GF-D8 (cell line): ENCODE measurements around the gene GALNT3.

Experiments
- DNase-seq: peaks from one replicate; lab custom pipeline; 2025; lab: John Stamatoyannopoulos, UW

Gene GALNT3

DNA sequence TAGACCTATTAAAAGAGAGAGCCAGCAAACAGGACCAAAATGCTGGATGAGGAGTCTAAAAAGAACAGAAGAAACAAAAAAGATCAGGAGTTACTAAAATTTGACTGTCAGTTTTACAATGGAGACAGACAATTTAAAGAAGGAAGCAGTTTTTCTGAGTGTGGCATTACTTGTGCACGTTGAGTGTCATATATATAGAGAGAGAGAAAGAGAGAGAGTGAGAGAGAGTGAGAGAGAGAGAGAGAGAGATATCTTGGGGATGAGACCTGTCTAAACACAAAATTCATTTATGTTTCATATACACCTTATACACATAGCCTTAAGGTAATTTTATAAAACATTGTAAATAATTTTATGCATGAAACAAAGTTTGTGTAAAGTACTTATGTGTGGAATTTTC is 2.1 kb upstream of the GALNT3 start:
- peak; percentile 26 for DNase-seq

DNA sequence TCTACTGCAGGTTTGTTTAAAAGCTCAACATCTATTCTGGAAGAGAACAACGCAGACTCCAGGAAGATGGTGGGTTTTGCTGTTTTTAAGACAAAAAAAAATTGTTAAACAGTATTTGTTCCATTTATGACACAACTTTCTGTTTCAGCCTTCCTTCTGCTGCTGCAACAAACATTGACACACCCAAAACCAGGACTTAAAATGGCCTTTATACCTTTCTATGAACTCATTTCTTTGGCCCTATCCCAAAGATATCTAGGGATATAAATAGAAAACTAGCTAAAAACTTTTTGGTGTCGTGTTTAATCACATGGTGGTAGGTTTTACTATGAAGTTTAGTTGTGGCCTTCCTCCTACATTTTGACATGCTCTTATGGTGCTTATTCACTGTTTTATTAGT is 964 bp upstream of the GALNT3 start:
- peak; percentile 49 for DNase-seq

DNA sequence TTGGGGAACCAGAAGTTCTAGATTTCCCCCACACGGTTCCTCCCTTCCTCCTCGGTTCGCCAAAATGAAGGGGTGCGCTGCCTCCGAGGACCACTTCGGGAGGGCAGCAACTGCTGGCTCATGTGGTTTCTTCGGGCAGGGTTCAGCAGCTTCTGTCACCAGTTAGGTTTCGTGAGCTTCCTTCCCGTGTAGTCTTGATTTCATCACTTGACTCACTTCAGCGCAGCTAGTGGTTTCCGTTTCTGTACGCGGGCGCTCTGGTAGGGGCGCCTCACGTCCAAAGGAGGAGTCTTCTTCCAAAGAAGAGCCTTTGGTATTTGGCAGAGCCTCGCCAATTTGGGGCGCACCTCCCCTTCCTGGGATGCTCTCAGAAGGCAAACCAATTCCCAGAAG is 485 bp upstream of the GALNT3 start:
- peak; percentile 98 for DNase-seq

DNA sequence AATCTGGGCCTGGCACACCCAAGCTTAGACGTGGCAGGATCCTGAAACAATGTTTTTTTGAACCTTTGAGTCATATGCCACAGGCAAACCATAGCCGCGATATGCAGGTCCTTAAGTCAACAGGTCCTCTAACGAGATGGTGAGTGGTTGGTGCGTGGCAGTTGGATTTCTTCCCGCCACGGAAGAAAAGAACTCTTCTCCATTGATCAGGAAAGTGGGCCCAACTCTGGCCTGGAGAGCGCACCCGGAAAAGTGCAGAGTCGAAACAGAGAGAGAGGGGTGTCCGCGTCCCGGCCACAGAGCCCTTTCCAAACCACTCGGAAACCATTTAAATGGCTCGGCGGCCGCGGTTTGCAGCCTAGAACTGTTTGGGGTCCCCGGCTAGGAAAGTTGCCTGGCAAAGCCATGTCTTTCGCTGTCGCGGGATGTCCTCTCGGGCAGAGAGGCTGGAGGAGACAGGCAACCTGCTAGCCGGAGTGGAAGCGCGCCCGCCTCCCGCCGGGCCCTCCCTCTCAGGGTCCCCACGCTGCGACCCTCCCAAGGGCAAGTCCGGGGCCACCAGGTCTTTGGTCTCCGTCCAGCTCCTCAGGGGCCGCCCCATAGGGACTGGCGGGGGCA is 777 bp downstream of the GALNT3 start:
- no peak for DNase-seq

DNA sequence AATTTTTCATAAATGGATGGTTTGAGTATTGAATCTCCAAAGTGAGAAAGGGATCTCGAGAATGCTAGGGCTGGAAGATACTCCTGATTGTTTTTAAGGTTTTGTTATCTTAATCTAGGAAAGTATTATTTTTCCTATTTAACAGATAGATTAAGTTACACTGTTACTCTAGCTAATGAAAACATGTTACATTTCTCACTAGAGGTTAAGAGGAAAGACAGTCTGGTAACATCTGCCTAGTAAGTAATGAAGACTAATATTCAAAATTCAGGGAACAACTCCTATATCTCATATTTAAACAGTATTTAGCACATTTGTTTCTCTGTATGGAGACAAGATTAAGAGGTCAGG is 2.0 kb downstream of the GALNT3 start:
- no peak for DNase-seq

DNA sequence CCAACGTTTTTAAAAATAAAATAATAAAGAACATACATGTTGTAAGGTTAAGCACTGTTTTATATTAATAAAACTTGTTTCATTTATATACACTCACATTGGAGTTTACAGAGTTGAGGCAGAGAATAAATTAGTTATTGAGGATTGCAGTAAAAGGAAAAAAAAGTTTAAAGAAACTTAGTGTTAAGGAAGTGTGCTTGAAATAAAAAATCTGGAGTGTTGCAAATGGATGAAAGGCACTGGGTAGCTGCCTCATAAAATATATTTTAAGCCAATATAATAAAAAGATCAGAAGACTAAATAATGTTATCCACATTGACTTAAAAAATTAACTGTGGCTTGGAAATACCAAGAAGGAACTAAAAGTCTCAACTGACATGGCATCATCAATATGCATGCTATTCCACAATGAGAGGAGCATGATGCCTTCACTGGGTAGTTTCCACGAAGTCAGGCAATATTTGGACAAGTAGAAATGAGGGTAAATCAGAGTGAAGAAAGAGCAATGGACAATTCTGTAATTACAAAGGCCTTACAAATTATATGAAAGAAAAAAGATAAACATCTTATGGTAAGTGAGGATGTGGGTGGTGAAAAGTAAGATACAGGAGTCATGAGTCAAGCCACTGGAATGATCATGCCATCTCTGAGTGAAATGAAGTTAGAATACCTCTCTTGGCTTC is 2.5 kb downstream of the GALNT3 start:
- peak; percentile 17 for DNase-seq

DNA sequence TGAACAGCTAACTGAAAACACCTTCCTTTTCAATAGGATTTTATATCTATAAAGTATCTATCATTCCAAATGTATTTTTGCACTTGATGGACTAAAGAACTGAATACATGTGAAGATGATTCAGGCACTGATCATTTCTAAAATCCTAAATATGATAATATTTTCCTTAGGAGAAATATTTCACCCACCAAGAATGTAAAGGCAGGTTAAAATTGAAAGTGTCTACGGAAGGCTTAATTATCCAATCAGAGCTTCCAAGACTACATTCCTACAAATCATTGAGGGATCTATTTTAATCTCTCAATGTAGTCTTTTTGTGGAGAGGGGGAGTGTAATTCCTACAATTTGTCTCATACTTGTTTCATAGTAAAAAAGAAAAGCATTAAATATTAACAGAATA is 3.6 kb downstream of the GALNT3 start:
- DNase-seq, result no peak

DNA sequence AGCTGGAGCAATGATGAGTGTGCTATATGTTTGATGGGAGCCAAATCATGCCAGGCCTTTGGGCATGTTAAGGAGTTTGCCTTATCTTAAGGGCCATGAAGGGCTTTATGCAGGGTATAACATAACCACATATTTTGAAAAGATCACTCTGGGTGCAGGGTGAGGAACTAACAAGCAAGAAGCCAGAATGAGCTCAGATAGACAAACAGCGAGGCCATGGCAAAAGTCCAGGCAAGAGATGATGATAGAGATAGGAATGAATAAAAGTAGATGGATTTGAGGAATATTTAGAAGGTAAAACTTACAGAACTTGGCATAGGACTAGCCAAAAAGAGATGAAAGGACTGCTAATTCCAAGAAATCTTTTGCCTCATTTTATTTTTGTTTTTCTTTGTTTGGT is 6.7 kb downstream of the GALNT3 start:
- no peak for DNase-seq

DNA sequence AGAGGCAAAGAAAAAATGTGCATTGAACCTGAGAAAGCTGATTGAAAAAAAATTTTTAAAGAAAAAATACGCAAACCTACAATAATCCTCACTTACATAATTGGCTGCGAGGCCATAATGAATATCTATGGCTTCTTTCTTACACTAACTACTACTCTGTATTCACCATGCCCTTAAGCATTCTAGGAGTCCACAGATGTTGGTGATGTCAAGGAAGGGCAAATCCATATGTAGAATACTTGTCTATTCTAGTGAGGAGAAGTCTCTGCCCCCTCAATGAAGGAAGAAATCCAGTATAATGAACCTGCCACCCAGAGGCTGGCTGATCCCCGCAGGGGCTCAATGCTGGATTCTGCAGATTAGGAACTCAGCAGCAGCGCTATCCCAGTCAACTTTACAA is 14.3 kb downstream of the GALNT3 start:
- DNase-seq, result no peak

DNA sequence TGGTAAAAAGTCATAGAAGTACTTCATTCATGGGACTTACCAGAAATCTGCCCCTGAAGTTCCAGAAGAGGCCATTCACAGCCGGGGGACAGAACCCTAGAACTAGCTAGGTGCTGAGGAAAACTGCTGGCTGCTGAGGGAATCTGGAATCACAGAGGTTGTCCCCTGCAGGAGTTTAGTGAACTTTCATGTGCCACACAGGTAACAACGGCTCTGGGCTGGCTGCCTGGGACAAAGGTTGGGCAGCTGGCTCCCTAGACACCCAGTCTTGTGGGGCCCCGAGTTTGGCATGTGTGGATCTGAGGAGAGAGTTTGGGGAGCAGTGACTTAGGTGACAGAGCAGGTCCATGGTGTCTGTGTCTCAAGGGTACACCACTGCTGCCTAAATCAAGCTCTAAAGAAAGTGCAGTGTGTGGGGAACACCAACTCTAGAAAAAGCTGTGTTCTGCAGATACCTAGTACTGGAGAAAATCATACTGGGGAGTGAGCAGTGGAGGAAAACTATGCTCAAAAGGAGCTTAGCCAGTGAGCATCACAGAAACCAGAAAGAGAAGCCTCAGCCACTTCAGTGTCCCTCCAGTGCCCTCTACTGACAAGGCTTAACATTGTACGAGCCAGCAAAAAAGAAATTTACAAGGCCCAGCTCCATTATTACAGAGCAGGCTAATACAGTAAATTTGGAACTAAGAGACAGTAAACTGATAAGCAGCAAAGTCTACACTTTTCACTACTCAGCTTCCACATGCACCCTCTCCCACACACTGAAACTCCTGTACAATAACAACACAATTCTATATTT is 15.2 kb downstream of the GALNT3 start:
- peak; percentile 5 for DNase-seq

DNA sequence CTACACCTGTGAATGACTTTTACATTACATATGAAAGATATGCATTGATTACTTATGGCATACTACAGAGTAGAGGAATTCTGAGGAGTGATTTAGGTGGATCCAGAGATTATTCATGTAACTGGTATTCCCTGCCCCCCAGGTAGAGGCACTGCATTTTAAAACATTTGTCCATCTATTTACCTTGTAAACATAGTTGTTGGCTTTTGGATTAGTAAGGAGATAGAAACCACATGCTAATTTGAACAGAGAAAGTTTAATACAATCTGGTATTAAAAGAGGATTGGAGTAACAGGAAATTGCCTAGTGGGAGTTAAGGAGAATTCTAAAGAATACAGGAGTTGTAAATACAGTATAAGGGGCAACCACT is 15.9 kb downstream of the GALNT3 start:
- DNase-seq, result no peak

DNA sequence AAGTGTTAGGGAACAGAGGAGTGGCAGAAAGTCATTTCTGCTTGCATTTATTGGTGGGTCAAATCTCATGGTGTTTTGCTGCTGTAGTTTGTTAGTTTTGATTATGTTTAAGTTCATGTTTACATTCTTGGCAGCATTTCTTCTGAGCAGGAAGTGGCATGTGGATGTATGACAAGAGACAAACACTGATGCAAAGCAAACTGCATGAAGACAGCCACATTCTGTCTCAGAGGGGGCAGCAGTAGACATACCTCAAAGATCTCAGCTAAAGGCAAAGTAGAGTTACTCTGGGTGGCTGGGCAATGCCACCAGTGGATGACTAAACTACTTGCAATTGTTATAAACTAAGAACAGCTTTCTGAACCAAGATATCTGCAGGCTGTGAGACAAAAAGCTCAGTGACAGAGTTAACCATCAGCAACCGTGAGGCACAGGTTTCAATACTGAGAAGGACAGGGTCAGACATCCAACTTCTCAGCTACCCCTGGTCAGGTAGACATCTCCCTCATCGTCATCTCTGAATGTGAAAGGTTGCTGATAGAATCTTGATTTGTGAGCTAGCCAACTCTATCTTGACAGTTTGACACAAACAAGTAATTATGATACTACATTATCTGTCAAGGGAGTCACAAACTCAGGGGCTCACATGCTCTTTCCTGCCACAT is 16.4 kb downstream of the GALNT3 start:
- no peak for DNase-seq

DNA sequence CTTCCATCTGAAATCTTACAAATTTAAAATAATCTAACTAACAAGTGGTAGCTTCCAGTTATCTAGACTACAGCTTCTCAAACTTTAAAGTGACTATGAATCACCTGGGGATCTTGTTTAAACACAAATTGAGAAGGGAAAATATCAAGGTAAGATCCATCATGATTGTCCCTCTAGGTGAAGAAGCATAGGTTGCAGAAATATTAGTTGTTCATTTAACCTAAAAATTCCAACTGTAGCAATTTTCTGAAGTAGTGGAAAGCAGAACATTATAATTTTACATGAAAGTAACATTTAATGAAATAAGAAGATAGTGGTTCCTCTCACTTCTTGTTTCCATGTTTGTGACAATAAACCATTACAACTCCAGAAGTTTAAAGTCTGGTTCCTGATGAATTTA is 17.3 kb downstream of the GALNT3 start:
- no peak for DNase-seq

DNA sequence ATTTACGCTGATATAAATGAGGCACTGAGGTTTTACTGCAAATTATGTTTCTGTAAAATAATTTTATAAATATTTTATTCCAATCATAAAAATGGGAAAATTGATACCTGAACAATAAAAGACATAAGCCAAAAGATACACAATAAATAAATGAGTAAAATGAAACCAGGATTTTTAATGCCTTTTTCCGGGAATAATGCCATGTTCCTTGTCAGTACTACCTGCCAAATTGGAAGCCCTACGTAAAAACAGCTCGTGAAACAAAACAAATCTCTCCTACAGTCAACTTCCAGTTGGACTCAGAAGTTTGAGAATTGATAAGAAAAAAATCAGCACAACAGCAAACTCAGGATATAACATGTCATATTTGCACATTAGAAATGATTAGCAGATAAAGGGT is 18.0 kb downstream of the GALNT3 start:
- DNase-seq, result no peak

DNA sequence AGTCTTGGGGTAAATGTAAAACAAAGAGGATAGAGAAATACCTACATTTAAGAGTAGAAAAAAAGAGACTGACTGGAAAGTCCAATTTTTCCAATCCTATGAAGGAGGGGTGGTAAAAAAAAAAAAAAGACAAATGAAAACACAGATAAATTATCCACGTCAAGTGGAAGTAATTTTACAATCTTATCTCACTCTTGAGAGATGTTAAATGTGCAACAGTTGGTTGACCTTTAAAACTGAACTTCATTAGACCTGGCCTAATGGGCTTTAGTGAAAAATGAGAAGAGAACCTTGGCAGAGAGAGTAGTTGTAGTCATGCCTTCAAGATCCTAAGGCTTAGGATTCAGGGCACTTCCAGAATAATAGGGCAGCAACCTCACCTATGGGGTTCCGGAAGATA is 20.4 kb downstream of the GALNT3 start:
- no peak for DNase-seq

DNA sequence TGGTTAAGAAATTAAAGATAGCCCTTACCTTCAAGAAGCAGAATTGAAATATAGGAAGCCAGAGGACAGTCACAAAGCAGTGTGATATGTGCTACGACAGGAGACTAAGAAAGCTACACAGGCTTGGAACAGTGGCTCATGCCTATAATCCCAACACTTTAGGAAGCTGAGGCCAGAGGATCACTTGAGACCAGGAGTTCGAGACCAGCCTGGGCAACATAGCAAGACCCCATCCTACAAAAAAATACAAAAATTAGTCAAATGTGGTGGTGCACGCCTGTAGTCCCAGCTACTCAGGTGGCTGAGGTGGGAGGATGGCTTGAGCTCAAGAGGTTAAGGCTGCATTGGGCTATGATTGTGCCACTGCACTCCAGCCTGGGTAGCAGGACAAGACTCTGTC is 21.9 kb downstream of the GALNT3 start:
- no peak for DNase-seq

DNA sequence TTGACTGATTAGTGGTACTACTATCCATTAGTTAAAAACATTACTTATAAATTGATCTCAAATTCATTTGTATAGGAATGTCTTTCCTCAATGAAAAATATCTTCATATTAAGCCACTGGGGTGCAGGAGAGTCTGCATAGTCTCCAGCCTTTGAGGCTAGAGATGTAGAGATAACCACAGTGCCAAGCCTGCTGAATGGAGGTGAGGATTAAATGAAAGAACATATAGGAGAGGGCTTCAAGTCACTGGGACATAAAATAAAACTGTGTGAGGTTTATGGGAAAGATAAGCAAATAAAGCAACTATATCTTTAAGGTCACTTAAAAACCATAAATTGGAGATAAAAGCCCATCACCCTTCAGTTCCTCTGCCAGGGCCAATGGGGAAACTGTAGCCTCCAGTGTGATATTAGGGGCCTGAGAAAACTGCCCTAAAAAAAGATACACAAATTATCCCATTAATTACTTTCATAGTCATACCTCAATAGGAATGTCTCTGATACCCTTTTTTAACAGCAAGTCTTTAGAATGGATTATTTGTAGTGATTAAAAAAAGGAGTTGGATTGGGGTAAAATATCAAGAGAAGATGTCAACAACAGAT is 27.6 kb downstream of the GALNT3 start:
- no peak for DNase-seq

DNA sequence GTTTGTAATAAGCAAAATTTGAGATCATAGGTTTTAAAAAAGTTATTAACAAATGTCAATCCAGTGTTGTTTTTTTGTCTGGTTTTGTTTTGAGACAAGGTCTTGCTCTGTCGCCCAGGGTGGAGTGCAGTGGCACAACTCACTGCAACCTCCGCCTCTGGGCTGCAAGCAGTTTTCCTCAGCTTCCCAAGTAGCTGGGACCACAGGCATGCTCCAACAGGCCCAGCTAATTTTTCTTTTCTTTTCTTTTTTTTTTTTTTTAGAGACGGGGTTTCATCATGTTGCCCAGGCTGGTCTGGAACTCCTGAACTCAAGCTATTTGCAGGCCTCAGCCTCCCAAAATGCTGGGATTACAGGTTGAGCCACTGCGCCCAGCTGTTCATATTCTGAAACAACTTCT is 31.3 kb downstream of the GALNT3 start:
- DNase-seq, result no peak

DNA sequence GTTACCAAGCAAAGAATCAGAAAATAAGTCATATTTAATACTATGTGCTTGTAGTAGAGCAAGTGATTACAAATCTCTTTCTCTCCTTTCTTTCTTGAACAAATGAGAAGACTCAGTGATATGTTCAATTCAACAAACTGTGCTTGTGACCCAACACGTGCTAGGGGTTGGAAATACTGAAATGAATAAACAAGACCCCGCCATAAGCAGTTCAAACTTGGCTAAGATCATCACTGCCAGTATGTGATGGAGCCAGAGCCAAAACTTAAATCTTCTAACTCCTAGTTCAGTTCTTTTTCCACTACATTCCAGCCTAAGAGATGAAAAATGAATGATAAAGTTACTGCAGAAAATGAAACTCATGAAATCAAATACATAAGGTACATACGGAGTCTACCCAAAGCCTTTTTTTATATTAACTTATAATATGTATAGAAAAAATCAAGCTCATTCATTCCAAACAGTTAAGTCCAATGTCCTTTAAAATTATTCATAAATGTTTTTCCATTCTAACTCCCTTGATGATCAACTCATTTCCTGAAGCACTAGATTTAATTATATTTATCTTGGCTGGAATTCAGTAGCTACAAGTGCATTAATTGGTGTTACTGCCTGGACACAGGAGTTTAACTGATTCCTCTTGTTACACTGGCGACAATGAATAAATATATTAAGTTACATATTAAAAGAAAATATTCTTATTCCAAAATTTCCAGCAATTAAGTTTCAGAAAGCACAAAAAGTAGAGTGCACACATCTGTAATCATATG is 36.0 kb downstream of the GALNT3 start:
- no peak for DNase-seq

DNA sequence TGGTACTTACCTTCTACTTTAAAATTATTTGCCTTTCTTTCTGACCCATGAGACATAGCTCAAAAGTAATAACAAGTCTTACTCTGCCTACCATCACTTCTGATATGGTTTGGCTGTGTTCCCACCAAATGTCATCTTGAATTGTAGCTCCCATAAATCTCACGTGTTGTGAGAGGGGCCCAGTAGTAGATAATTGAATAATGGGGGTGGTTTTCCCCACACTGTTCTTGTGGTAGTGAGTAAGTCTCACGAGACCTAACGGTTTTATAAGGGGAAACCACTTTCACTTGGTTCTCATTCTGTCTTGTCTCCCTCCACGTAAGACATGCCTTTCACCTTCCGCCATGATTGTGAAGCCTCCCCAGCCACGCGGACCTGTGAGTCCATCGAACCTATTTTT is 47.5 kb downstream of the GALNT3 start:
- DNase-seq, result no peak

DNA sequence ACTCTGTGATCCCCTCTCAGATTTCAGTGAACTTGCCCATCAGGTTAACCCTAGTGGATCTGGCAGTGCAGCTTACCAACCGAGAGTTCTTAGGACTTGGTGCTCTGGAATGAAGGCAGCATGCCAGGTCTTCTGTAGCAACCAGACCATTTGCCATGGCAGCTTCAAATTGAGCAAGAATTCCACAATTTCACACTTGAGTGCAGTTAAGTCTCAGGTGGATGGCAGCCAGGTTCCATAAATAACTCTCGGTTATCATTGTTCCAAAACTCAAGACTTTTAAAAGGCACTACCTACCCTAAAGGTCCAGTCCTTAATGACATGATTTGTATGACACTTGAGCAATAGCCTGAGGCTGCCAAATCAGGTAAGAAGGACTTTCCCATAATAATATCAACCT is 48.1 kb downstream of the GALNT3 start:
- DNase-seq, result no peak

DNA sequence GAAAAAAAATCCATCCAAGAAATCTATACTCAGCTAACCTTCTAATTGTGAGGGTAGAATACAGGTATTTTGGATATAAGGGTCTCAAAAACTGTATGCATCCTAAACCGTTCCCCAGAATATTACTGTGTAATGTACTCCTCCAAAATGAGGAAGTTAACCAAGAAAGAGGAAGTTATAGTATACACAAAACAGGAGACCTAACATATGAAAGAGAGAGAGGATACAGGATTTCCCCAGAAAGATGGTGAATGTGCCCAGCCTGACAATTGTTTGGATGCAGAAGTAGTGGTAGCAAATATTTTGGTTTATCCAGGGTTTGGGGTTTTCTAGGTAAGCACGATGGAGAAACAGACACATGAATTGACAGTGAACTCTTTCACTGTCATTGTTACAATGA is 50.6 kb downstream of the GALNT3 start:
- DNase-seq, result peak; percentile 78
